WTC11 (cell line): ENCODE results near the gene CPT2. TPM values are rescaled to one million over a fixed set of nuclear protein-coding genes. Genes with fewer than 3 reads are reported as not detected.

Source experiments
- ATAC-seq: fragments of 200-7000 bp; cut with Tn5 transposase; 2 replicates; pipeline ENCODE4 v1.10.0; 2021; ENCODE audit warnings: mild to moderate bottlenecking, moderate library complexity
- CTCF ChIA-PET: fragments of 300-600 bp; sonication (Branson Sonifier 250); formaldehyde crosslinking; loops from one replicate; lab custom pipeline; 2021; ENCODE audit warnings: antibody characterized with exemption; lab: Charles Lee
- POLR2A ChIA-PET: fragments of 350-600 bp; sonication (Branson Sonifier 250); formaldehyde crosslinking; loops from one replicate; lab custom pipeline; 2021; ENCODE audit warnings: antibody characterized with exemption; lab: Charles Lee
- DNase-seq: peaks from one replicate; pipeline ENCODE4 v3.0.0; 2021; ENCODE audit warnings: low spot score
- H3K27ac Mint-ChIP-seq: 2 replicates; pipeline ENCODE4 v1.8.0; 2021; ENCODE audit warnings: mixed read lengths
- H3K27me3 Mint-ChIP-seq: 2 replicates; pipeline ENCODE4 v1.8.0; 2021; ENCODE audit warnings: low read depth, mild to moderate bottlenecking, moderate library complexity, mixed read lengths
- H3K36me3 Mint-ChIP-seq: 2 replicates; pipeline ENCODE4 v1.8.0; 2021; ENCODE audit warnings: mixed read lengths
- H3K4me1 Mint-ChIP-seq: 2 replicates; pipeline ENCODE4 v1.8.0; 2022; ENCODE audit warnings: mixed read lengths
- H3K4me3 Mint-ChIP-seq: 2 replicates; pipeline ENCODE4 v1.8.0; 2021; ENCODE audit warnings: mild to moderate bottlenecking, moderate library complexity, mixed read lengths
- H3K9me3 Mint-ChIP-seq: 2 replicates; pipeline ENCODE4 v1.8.0; 2021; ENCODE audit warnings: mixed read lengths
- AFF4 ChIP-seq: sonication (generic); formaldehyde crosslinking; IDR thresholded peaks from 2 replicates; pipeline ENCODE4 v1.8.1; 2023; ENCODE audit warnings: mild to moderate bottlenecking, missing genetic modification reagents, borderline replicate concordance
- CBFB ChIP-seq: sonication (generic); formaldehyde crosslinking; IDR thresholded peaks from 2 replicates; pipeline ENCODE4 v1.8.1; 2022; ENCODE audit warnings: mild to moderate bottlenecking, low read depth, missing genetic modification reagents
- CREM ChIP-seq: sonication (generic); formaldehyde crosslinking; IDR thresholded peaks from 2 replicates; pipeline ENCODE4 v1.8.1; 2022; ENCODE audit warnings: mild to moderate bottlenecking, missing genetic modification reagents, moderate library complexity
- CTCF ChIP-seq: fragments of 200-600 bp; IDR thresholded peaks from 2 replicates; pipeline ENCODE4 v1.8.0; 2022; ENCODE audit warnings: antibody characterized with exemption
- E2F1 ChIP-seq: sonication (generic); formaldehyde crosslinking; IDR thresholded peaks from 2 replicates; pipeline ENCODE4 v1.8.0; 2022; ENCODE audit warnings: mild to moderate bottlenecking, missing genetic modification reagents
- EMX1 ChIP-seq: fragments of 250-450 bp; sonication (Bioruptor Pico); IDR thresholded peaks from 2 replicates; pipeline ENCODE4 v1.8.0; 2021; ENCODE audit warnings: mild to moderate bottlenecking
- GRHL2 ChIP-seq: fragments of 250-450 bp; sonication (Bioruptor Pico); IDR thresholded peaks from 2 replicates; pipeline ENCODE4 v1.8.0; 2022; ENCODE audit warnings: mild to moderate bottlenecking, moderate library complexity; ENCODE audit not compliant: insufficient replicate concordance, severe bottlenecking
- JUN ChIP-seq: sonication (generic); formaldehyde crosslinking; IDR thresholded peaks from 2 replicates; pipeline ENCODE4 v1.8.0; 2023; ENCODE audit warnings: mild to moderate bottlenecking, missing genetic modification reagents
- MLX ChIP-seq: sonication (generic); formaldehyde crosslinking; IDR thresholded peaks from 2 replicates; pipeline ENCODE4 v1.8.1; 2023; ENCODE audit warnings: mild to moderate bottlenecking, missing genetic modification reagents, moderate library complexity
- MXD4 ChIP-seq: fragments of 250-450 bp; sonication (Bioruptor Pico); IDR thresholded peaks from 2 replicates; pipeline ENCODE4 v1.8.0; 2021; ENCODE audit warnings: mild to moderate bottlenecking, moderate library complexity, borderline replicate concordance
- MYBL2 ChIP-seq: sonication (generic); formaldehyde crosslinking; IDR thresholded peaks from 2 replicates; pipeline ENCODE4 v1.8.1; 2023; ENCODE audit warnings: mild to moderate bottlenecking, moderate library complexity, missing genetic modification reagents
- NFE2L1 ChIP-seq: sonication (generic); formaldehyde crosslinking; IDR thresholded peaks from 2 replicates; pipeline ENCODE4 v1.8.1; 2023; ENCODE audit warnings: missing genetic modification reagents
- PRRX2 ChIP-seq: fragments of 250-450 bp; sonication (Bioruptor Pico); IDR thresholded peaks from 2 replicates; pipeline ENCODE4 v1.8.0; 2021; ENCODE audit warnings: mild to moderate bottlenecking
- SMAD4 ChIP-seq: sonication (generic); formaldehyde crosslinking; IDR thresholded peaks from 2 replicates; pipeline ENCODE4 v1.8.0; 2022; ENCODE audit warnings: mild to moderate bottlenecking, missing genetic modification reagents
- SOX15 ChIP-seq: fragments of 250-450 bp; sonication (Bioruptor Pico); IDR thresholded peaks from 2 replicates; pipeline ENCODE4 v1.9.0; 2021; ENCODE audit warnings: mild to moderate bottlenecking
- STAT6 ChIP-seq: sonication (generic); formaldehyde crosslinking; conservative IDR thresholded peaks from 2 replicates; pipeline ENCODE4 v1.8.1; 2023; ENCODE audit warnings: mild to moderate bottlenecking, low read depth, missing genetic modification reagents, moderate library complexity
- TCF7 ChIP-seq: sonication (generic); formaldehyde crosslinking; IDR thresholded peaks from 2 replicates; pipeline ENCODE4 v1.8.0; 2022; ENCODE audit warnings: mild to moderate bottlenecking, low read depth, missing genetic modification reagents, moderate library complexity
- ZNF138 ChIP-seq: sonication (generic); formaldehyde crosslinking; conservative IDR thresholded peaks from 2 replicates; pipeline ENCODE4 v1.8.1; 2022; ENCODE audit warnings: mild to moderate bottlenecking, moderate library complexity, missing genetic modification reagents
- ZNF219 ChIP-seq: sonication (generic); formaldehyde crosslinking; IDR thresholded peaks from 2 replicates; pipeline ENCODE4 v1.8.0; 2023; ENCODE audit warnings: missing genetic modification reagents, mild to moderate bottlenecking, borderline replicate concordance
- ZNF232 ChIP-seq: sonication (generic); formaldehyde crosslinking; IDR thresholded peaks from 2 replicates; pipeline ENCODE4 v1.8.0; 2022; ENCODE audit warnings: mild to moderate bottlenecking, missing genetic modification reagents
- ZNF263 ChIP-seq: sonication (generic); formaldehyde crosslinking; IDR thresholded peaks from 2 replicates; pipeline ENCODE4 v1.8.1; 2022; ENCODE audit warnings: low read depth, mild to moderate bottlenecking, moderate library complexity, missing genetic modification reagents
- ZNF671 ChIP-seq: fragments of 250-450 bp; sonication (Bioruptor Pico); IDR thresholded peaks from 2 replicates; pipeline ENCODE4 v1.8.0; 2021; ENCODE audit warnings: mild to moderate bottlenecking
- total RNA-seq: library from RNA; stranded (reverse); gene quantifications from 3 replicates; pipeline ENCODE4 v1.2.3, GENCODE V29; 2021

Gene CPT2
- total RNA-seq, 1 experiment from 2014 or later, result 33.7 TPM

GRCh38 chr1:53206735-53207379 lies 10.2 kb downstream of the CPT2 start (continued):
- no peak for TF ChIP-seq CTCF
- TF ChIP-seq ZNF219 (CRISPR knock-in tag), result no peak
- no peak for TF ChIP-seq PRRX2 (CRISPR knock-in tag)
- TF ChIP-seq ZNF671 (CRISPR knock-in tag), result no peak
- TF ChIP-seq SOX15 (CRISPR knock-in tag), result no peak
- TF ChIP-seq SMAD4 (CRISPR knock-in tag), result no peak
- TF ChIP-seq E2F1 (CRISPR knock-in tag), result no peak
- TF ChIP-seq NFE2L1 (CRISPR knock-in tag), result no peak
- no peak for TF ChIP-seq AFF4 (CRISPR knock-in tag)
- no peak for TF ChIP-seq JUN (CRISPR knock-in tag)
- TF ChIP-seq MLX (CRISPR knock-in tag), result no peak
- no peak for TF ChIP-seq ZNF138
- no peak for TF ChIP-seq GRHL2 (CRISPR knock-in tag)

GRCh38 chr1:53207726-53208125 lies 11.1 kb downstream of the CPT2 start:
- TF ChIP-seq TCF7 (CRISPR knock-in tag), result no peak
- no peak for TF ChIP-seq CREM
- ChIA-PET POLR2A (no interaction called here), CTCF (no interaction called here)
- Mint-ChIP-seq H3K36me3 (peaks cover 81% of the 10 kb centered on the region), H3K27ac (no peak overlapping the region), H3K4me3 (no peak overlapping the region), H3K9me3 (peaks cover 45% of the 10 kb centered on the region), H3K27me3 (no peaks in the 10 kb centered on the region), H3K4me1 (no peaks in the 10 kb centered on the region)
- no peak for ATAC-seq
- DNase-seq, result no peak

GRCh38 chr1:53210352-53210751 lies 13.7 kb downstream of the CPT2 start:
- Mint-ChIP-seq H3K27ac (no peak overlapping the region), H3K36me3 (peaks cover 72% of the 10 kb centered on the region), H3K4me1 (no peaks in the 10 kb centered on the region), H3K27me3 (no peaks in the 10 kb centered on the region), H3K4me3 (no peak overlapping the region), H3K9me3 (peaks cover 23% of the 10 kb centered on the region)
- ATAC-seq, result no peak
- POLR2A ChIA-PET, result interaction anchor here (0.7 kb wide), 1 partner anchor 28 kb away, joined by 3 read pairs; the partner anchor contains the start of gene MAGOH
- DNase-seq, result no peak
- CTCF ChIA-PET, result no interaction called here
- no peak for TF ChIP-seq CBFB (CRISPR knock-in tag)
- no peak for TF ChIP-seq ZNF232 (CRISPR knock-in tag)
- TF ChIP-seq MXD4 (CRISPR knock-in tag), result no peak
- TF ChIP-seq MYBL2, result no peak
- TF ChIP-seq EMX1 (CRISPR knock-in tag), result no peak
- TF ChIP-seq STAT6, result no peak
- no peak for TF ChIP-seq ZNF263 (CRISPR knock-in tag)
